ENCODE data around the gene CDC25B. TPM values are rescaled to one million over a fixed set of nuclear protein-coding genes. Genes with fewer than 3 reads are reported as not detected.

Gene CDC25B
- total and polyA plus RNA-seq, 2 of the 8 experiments (the other 6 are each of a cell fraction or from before 2014, with no cell fraction given), result 21.7 to 31.2 TPM

DNA sequence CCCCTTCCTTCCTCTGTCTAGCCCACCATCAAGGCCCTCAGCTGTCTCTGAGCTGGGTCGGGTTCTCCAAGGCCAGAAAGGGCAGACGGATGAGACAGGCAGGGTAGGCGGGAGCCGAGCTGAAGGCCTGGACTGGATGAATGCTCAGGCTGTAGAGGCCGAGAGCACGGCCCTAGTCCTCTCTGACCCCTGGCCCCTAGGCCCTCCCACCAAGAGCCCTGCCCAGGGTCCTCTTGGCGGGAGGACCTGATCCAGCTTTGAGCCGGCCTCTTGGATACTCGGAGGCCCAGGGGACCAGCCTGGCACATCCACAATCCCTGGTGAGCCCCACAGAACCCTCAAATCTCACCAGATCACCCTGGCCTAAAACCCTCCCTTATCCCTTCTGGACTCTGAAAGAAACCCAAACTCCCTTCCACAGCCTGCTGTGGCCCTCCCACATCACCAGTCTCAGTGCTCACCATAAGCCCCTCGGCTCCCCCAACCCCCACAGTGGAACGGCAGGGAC, 36.7 kb upstream of the CDC25B start:
- ChIA-PET CTCF (ENCODE audit: partially characterized antibody) (interaction anchor here (0.9 to 18.6 kb wide), 6 partner anchors 4 to 83 kb away, joined by 3 to 277 read pairs (median 116); partner anchors contain the start of genes ADISSP and HSPA12B), POLR2A (ENCODE audit: partially characterized antibody) (interaction anchor here (0.7 to 3.4 kb wide), 5 partner anchors 9 to 127 kb away, joined by 3 to 13 read pairs (median 5); partner anchors contain the start of gene ADISSP)
- Histone ChIP-seq H3K27ac (ENCODE audit: low read depth, low read length) (no peak overlapping the region), H3K36me3 (ENCODE audit: control insufficient read depth in 2 of 4, insufficient read depth in 4 of 4, low read length in 3 of 4) (peaks cover 0 to 15% (median 2%) of the 10 kb centered on the region in 4 experiments; a peak in 5 of 8 replicates), H3K4me1 (replicated peaks in 1 of 4; ENCODE audit: control insufficient read depth in 3 of 4, insufficient read depth in 4 of 4, low read length in 3 of 4) (no peaks in the 10 kb centered on the region), H3K9ac (replicated peaks in 1 of 4; ENCODE audit: extremely low read depth in 1 of 4, low read depth in 3 of 4, low read length in 3 of 4) (no peak overlapping the region; a peak in 1 of 7 replicates), H4K8ac (ENCODE audit: extremely low read depth, insufficient read depth, low read length) (no peak overlapping the region), H3K27me3 (replicated peaks in 1 of 4; ENCODE audit: control insufficient read depth in 3 of 4, extremely low read depth in 1 of 4, insufficient read depth in 3 of 4, low read length in 3 of 4) (no peaks in the 10 kb centered on the region), H3K4me2 (ENCODE audit: insufficient read depth in 1 of 2, low read depth in 2 of 2, low read length in 2 of 2) (no peak overlapping the region), H2AFZ (ENCODE audit: low read length) (no peak overlapping the region), H2BK15ac (ENCODE audit: low read length) (no peak overlapping the region), H2BK12ac (ENCODE audit: low read depth, low read length) (no peak overlapping the region), H3K9me3 (ENCODE audit: insufficient read depth in 2 of 2, low read depth in 1 of 2, low read length in 1 of 2) (no peaks in the 10 kb centered on the region), H3K4ac (replicated peaks; ENCODE audit: insufficient read length, low read depth, low read length) (no peak overlapping the region), H2AK5ac (ENCODE audit: low read depth, low read length) (no peak overlapping the region), H2BK5ac (ENCODE audit: low read depth, low read length) (no peak overlapping the region), H4K91ac (replicated peaks; ENCODE audit: insufficient read length, low read length) (no peak overlapping the region), H4K5ac (ENCODE audit: insufficient read length, low read depth, low read length) (no peak overlapping the region), H4K20me1 (replicated peaks in 1 of 2; ENCODE audit: control insufficient read depth in 1 of 2, insufficient read depth in 2 of 2, low read length in 2 of 2) (peaks cover 6 to 17% of the 10 kb centered on the region in 2 experiments), H3K4me3 (ENCODE audit: extremely low read depth in 1 of 4, insufficient read depth in 2 of 4, low read depth in 3 of 4, low read length in 4 of 4) (no peak overlapping the region), H3K23me2 (ENCODE audit: low read depth, low read length) (no peaks in the 10 kb centered on the region), H3K79me1 (ENCODE audit: low read depth, low read length) (peaks cover 10% of the 10 kb centered on the region), H3K14ac (ENCODE audit: insufficient read length) (no peak overlapping the region), H3K23ac (ENCODE audit: insufficient read length) (no peak overlapping the region), H3K56ac (replicated peaks; ENCODE audit: insufficient read length, low read depth, low read length) (no peak overlapping the region), H3K18ac (ENCODE audit: extremely low read depth, low read length) (no peak overlapping the region), H3K79me2 (ENCODE audit: control insufficient read depth in 1 of 2, insufficient read depth in 2 of 2, low read length in 2 of 2) (peaks cover 0 to 5% of the 10 kb centered on the region in 2 experiments; a peak in 1 of 4 replicates), H2BK20ac (ENCODE audit: low read length) (no peak overlapping the region), H2BK120ac (replicated peaks; ENCODE audit: low read depth, low read length) (no peak overlapping the region)
- no peak for DNase-seq (ENCODE audit: low read depth in 1 of 2, low spot score in 2 of 2)
- 90% methylated on average over 11 of the region's 11 CpGs; no CpG with 5 or more reads in 1 of the 2 experiments for WGBS, 2 experiments (ENCODE audit: extremely low coverage in 1 of 2, insufficient coverage in 1 of 2, insufficient read length in 1 of 2, insufficient replicate concordance in 2 of 2, low coverage in 1 of 2, low lambda C conversion rate in 2 of 2, missing lambda C conversion rate in 1 of 2)
- TF ChIP-seq CTBP2 (IDR thresholded peaks at IDR 0.05; ENCODE audit: borderline replicate concordance, insufficient read depth, insufficient read length, low read length), result no peak
- TF ChIP-seq SRF (IDR thresholded peaks at IDR 0.05; ENCODE audit: low read depth, low read length), result no peak
- no peak for TF ChIP-seq BRCA1 (IDR thresholded peaks at IDR 0.05; ENCODE audit: low read depth, low read length)
- no peak for TF ChIP-seq TCF12 (IDR thresholded peaks at IDR 0.05; ENCODE audit: low read depth, low read length)
- FAIRE-seq, result no peak

Data from H1 (cell line).